Ovary (tissue), 3 donors: ENCODE data around the gene EPHB1.

ENCODE experiments used
- EP300 ChIP-seq: sonication (generic); formaldehyde crosslinking; IDR thresholded peaks from one replicate; pipeline ENCODE4 v1.6.1; 2017; ENCODE audit warnings: antibody characterized with exemption
- POLR2A ChIP-seq: fragments of 450-650 bp; IDR thresholded peaks from one replicate; pipeline ENCODE4 v1.6.1; 2017; ENCODE audit warnings: antibody characterized with exemption, mild to moderate bottlenecking, moderate library complexity
- TF ChIP-seq, protein P1 (sequence below), 3 donors: fragments of 450-650 bp in 2 of 3; fragments of 200-600 bp in 1 of 3; IDR thresholded peaks; one replicate each; pipeline versions ENCODE4 v1.5.1 to v1.8.0; 2016 to 2022; ENCODE audit warnings: antibody characterized with exemption in 3 of 3, mild to moderate bottlenecking in 1 of 3
- donor health status: DM: no; HTN: no; CAD: no.

DNA sequence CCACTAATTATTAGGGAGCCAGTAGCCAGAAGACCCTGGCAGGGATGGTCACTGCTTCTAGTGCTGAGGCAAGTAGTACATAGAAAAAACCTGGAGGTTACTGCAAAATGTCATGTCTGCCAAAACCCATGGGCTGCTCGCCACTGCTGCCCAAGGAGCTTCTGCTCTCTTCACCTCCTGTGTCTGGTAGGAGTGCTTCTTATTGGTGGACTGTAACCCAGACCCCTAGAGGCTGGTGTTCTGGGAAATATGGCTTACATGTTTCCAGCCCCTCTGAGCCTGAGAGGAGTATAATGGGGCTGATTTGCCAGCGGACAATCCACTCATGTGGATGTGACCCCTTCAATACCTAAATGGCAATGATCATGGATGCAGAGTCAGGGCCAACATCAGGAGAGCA lies 286.4 kb downstream of the EPHB1 start:
- TF ChIP-seq, protein P1, sequence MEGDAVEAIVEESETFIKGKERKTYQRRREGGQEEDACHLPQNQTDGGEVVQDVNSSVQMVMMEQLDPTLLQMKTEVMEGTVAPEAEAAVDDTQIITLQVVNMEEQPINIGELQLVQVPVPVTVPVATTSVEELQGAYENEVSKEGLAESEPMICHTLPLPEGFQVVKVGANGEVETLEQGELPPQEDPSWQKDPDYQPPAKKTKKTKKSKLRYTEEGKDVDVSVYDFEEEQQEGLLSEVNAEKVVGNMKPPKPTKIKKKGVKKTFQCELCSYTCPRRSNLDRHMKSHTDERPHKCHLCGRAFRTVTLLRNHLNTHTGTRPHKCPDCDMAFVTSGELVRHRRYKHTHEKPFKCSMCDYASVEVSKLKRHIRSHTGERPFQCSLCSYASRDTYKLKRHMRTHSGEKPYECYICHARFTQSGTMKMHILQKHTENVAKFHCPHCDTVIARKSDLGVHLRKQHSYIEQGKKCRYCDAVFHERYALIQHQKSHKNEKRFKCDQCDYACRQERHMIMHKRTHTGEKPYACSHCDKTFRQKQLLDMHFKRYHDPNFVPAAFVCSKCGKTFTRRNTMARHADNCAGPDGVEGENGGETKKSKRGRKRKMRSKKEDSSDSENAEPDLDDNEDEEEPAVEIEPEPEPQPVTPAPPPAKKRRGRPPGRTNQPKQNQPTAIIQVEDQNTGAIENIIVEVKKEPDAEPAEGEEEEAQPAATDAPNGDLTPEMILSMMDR (IDR thresholded peaks at IDR 0.05), result no peak
- no peak for TF ChIP-seq POLR2A
- no peak for TF ChIP-seq EP300
